ENCODE data around the gene IFI27.

Gene IFI27

GRCh38 chr14:94113490-94113889 lies 3.0 kb downstream of the IFI27 start:
- no peak overlapping the region for H3K4me3 ChIP-seq (ENCODE audit: low read depth, low read length)
- DNase-seq (ENCODE audit: low read depth), result no peak
- TF ChIP-seq CTCF (IDR thresholded peaks at IDR 0.05; ENCODE audit: low read depth, low read length) (no peak), POLR2A (IDR thresholded peaks at IDR 0.05; ENCODE audit: extremely low read depth, insufficient read length) (no peak), MYC (IDR thresholded peaks at IDR 0.05; ENCODE audit: low read depth, low read length) (no peak), MAX (IDR thresholded peaks at IDR 0.05; ENCODE audit: low read depth, low read length) (no peak)

GRCh38 chr14:94113908-94114588 lies 3.5 kb downstream of the IFI27 start:
- no peak overlapping the region for H3K4me3 ChIP-seq (ENCODE audit: low read depth, low read length)
- no peak for TF ChIP-seq CTCF (IDR thresholded peaks at IDR 0.05; ENCODE audit: low read depth, low read length)
- no peak for TF ChIP-seq MAX (IDR thresholded peaks at IDR 0.05; ENCODE audit: low read depth, low read length)
- no peak for TF ChIP-seq POLR2A (IDR thresholded peaks at IDR 0.05; ENCODE audit: extremely low read depth, insufficient read length)
- no peak for TF ChIP-seq MYC (IDR thresholded peaks at IDR 0.05; ENCODE audit: low read depth, low read length)
- DNase-seq (ENCODE audit: low read depth), result no peak

GRCh38 chr14:94114589-94115057 lies 4.1 kb downstream of the IFI27 start:
- no peak for TF ChIP-seq MYC (IDR thresholded peaks at IDR 0.05; ENCODE audit: low read depth, low read length)
- no peak for TF ChIP-seq MAX (IDR thresholded peaks at IDR 0.05; ENCODE audit: low read depth, low read length)
- TF ChIP-seq POLR2A (IDR thresholded peaks at IDR 0.05; ENCODE audit: extremely low read depth, insufficient read length), result no peak
- no peak for TF ChIP-seq CTCF (IDR thresholded peaks at IDR 0.05; ENCODE audit: low read depth, low read length)
- DNase-seq (ENCODE audit: low read depth), result no peak
- no peak overlapping the region for H3K4me3 ChIP-seq (ENCODE audit: low read depth, low read length)

GRCh38 chr14:94115058-94115591 lies 4.6 kb downstream of the IFI27 start:
- DNase-seq (ENCODE audit: low read depth), result no peak
- TF ChIP-seq CTCF (IDR thresholded peaks at IDR 0.05; ENCODE audit: low read depth, low read length) (no peak), MYC (IDR thresholded peaks at IDR 0.05; ENCODE audit: low read depth, low read length) (no peak), MAX (IDR thresholded peaks at IDR 0.05; ENCODE audit: low read depth, low read length) (no peak), POLR2A (IDR thresholded peaks at IDR 0.05; ENCODE audit: extremely low read depth, insufficient read length) (no peak)
- H3K4me3 ChIP-seq (ENCODE audit: low read depth, low read length), result no peak overlapping the region

GRCh38 chr14:94115631-94116030 lies 5.1 kb downstream of the IFI27 start:
- no peak overlapping the region for H3K4me3 ChIP-seq (ENCODE audit: low read depth, low read length)
- no peak for DNase-seq (ENCODE audit: low read depth)
- TF ChIP-seq MAX (IDR thresholded peaks at IDR 0.05; ENCODE audit: low read depth, low read length) (no peak), CTCF (IDR thresholded peaks at IDR 0.05; ENCODE audit: low read depth, low read length) (no peak), POLR2A (IDR thresholded peaks at IDR 0.05; ENCODE audit: extremely low read depth, insufficient read length) (no peak), MYC (IDR thresholded peaks at IDR 0.05; ENCODE audit: low read depth, low read length) (no peak)
